ENCODE data around the gene EGFR.

Gene EGFR

GRCh38 chr7:55018361-55019190 is at the start of gene EGFR:
TSS of gene EGFR (plus strand) at chr7:55019017. CDS start at chr7:55019278, 261 bp downstream.
- no peak for DNase-seq

- DNase-seq = no peak
These were observed 49.4 kb upstream of the EGFR start for GRCh38 chr7:54969208-54969967.

GRCh38 chr7:54972733-54973294 is 46.0 kb upstream of the EGFR start:
- DNase-seq = no peak

- DNase-seq = no peak
These were observed 40.3 kb upstream of the EGFR start for GRCh38 chr7:54978364-54979116.

GRCh38 chr7:54980521-54980920 is 38.3 kb upstream of the EGFR start:
- DNase-seq = no peak

GRCh38 chr7:54981913-54982312 is 36.9 kb upstream of the EGFR start:
- no peak for DNase-seq

GRCh38 chr7:54985426-54986330 is 33.1 kb upstream of the EGFR start:
- DNase-seq = no peak

GRCh38 chr7:54986716-54987115 is 32.1 kb upstream of the EGFR start:
- no peak for DNase-seq

- no peak for DNase-seq
These were observed 31.0 kb upstream of the EGFR start for GRCh38 chr7:54987772-54988171.

GRCh38 chr7:54988516-54988915 is 30.3 kb upstream of the EGFR start:
- no peak for DNase-seq

GRCh38 chr7:54989453-54990225 is 29.2 kb upstream of the EGFR start:
- no peak for DNase-seq

GRCh38 chr7:54991341-54991740 is 27.5 kb upstream of the EGFR start:
- no peak for DNase-seq

GRCh38 chr7:54992871-54993475 is 25.8 kb upstream of the EGFR start:
- DNase-seq = no peak

GRCh38 chr7:54995166-54995565 is 23.7 kb upstream of the EGFR start:
- no peak for DNase-seq

- no peak for DNase-seq
These were observed 23.0 kb upstream of the EGFR start for GRCh38 chr7:54995610-54996363.

GRCh38 chr7:54996391-54996790 is 22.4 kb upstream of the EGFR start:
- DNase-seq = no peak

- DNase-seq = no peak
These were observed 14.2 kb upstream of the EGFR start for GRCh38 chr7:55004579-55004978.

- no peak for DNase-seq
These were observed 13.5 kb upstream of the EGFR start for GRCh38 chr7:55005241-55005851.

- DNase-seq = no peak
These were observed 12.3 kb upstream of the EGFR start for GRCh38 chr7:55006499-55006898.

- DNase-seq = no peak
These were observed 5.0 kb upstream of the EGFR start for GRCh38 chr7:55013851-55014250.
